MM.1S (cell line): ENCODE data around the gene FBXW11.

Source experiments
- CTCF ChIP-seq: fragments of 300-600 bp; sonication (generic); IDR thresholded peaks from 2 replicates; pipeline ENCODE4 v1.5.1; 2016; ENCODE audit warnings: antibody characterized with exemption, low read length, mixed read lengths
- EZH2 ChIP-seq: fragments of 300-600 bp; sonication (generic); optimal IDR thresholded peaks from 2 replicates; pipeline ENCODE3; 2017; ENCODE audit warnings: low read depth, mild to moderate bottlenecking, antibody characterized with exemption, low read length, mixed read lengths
- EZH2phosphoT487 ChIP-seq: fragments of 300-600 bp; sonication (generic); IDR thresholded peaks from 2 replicates; pipeline ENCODE4 v1.6.1; 2018; ENCODE audit warnings: antibody characterized with exemption, low read length

GRCh38 chr5:172031894-172032461 lies 25.5 kb upstream of the FBXW11 start:
- no peak for TF ChIP-seq EZH2
- no peak for TF ChIP-seq CTCF
- TF ChIP-seq EZH2phosphoT487, result no peak
